HepG2 (cell line): ENCODE data around the gene PRM3. TPM values are rescaled to one million over a fixed set of nuclear protein-coding genes. Genes with fewer than 3 reads are reported as not detected.
A peak's percentile ranks its signal among the peaks of the same experiment; 100 is the strongest.

Experiments used
- HOXA7 ChIP-seq: sonication (generic); formaldehyde crosslinking; IDR thresholded peaks from 2 replicates; pipeline ENCODE4 v1.8.1; 2022; ENCODE audit warnings: mild to moderate bottlenecking, missing genetic modification reagents, moderate library complexity
- KLF9 ChIP-seq: IDR thresholded peaks from 2 replicates; pipeline ENCODE4 v1.6.1; 2016; ENCODE audit warnings: low read depth
- KMT2B ChIP-seq: IDR thresholded peaks from 2 replicates; pipeline ENCODE4 v1.6.1; 2016; ENCODE audit warnings: missing genetic modification reagents, missing compliant biosample characterization
- MTA3 ChIP-seq: sonication (generic); formaldehyde crosslinking; IDR thresholded peaks from 2 replicates; pipeline ENCODE4 v1.4.0; 2020; ENCODE audit warnings: missing genetic modification reagents
- NFATC3 ChIP-seq: sonication (generic); formaldehyde crosslinking; IDR thresholded peaks from 2 replicates; pipeline ENCODE4 v1.5.1; 2020; ENCODE audit warnings: mild to moderate bottlenecking, missing genetic modification reagents
- NPAS2 ChIP-seq: sonication (generic); formaldehyde crosslinking; IDR thresholded peaks from 2 replicates; pipeline ENCODE4 v1.8.0; 2022; ENCODE audit warnings: mild to moderate bottlenecking, missing genetic modification reagents, borderline replicate concordance
- SSRP1 ChIP-seq: IDR thresholded peaks from 2 replicates; pipeline ENCODE4 v1.6.1; 2016; ENCODE audit warnings: control low read depth
- TIGD3 ChIP-seq: sonication (generic); formaldehyde crosslinking; IDR thresholded peaks from 2 replicates; pipeline ENCODE4 v1.5.1; 2020; ENCODE audit warnings: mild to moderate bottlenecking, missing genetic modification reagents, borderline replicate concordance
- XRCC5 ChIP-seq: fragments of 200-400 bp; formaldehyde crosslinking; optimal IDR thresholded peaks from 2 replicates; pipeline ENCODE3; 2017; ENCODE audit warnings: mild to moderate bottlenecking, low read length
- ZNF136 ChIP-seq: sonication (generic); formaldehyde crosslinking; IDR thresholded peaks from 2 replicates; pipeline ENCODE4 v1.8.1; 2022; ENCODE audit warnings: low read depth, mild to moderate bottlenecking, moderate library complexity, missing genetic modification reagents
- ZNF274 ChIP-seq: sonication (generic); formaldehyde crosslinking; IDR thresholded peaks from 2 replicates; pipeline ENCODE4 v1.5.1; 2020; ENCODE audit warnings: mild to moderate bottlenecking, missing genetic modification reagents
- ZNF30 ChIP-seq: sonication (generic); formaldehyde crosslinking; IDR thresholded peaks from 2 replicates; pipeline ENCODE4 v1.5.0; 2020; ENCODE audit warnings: mild to moderate bottlenecking, missing genetic modification reagents
- ZNF318 ChIP-seq: sonication (generic); formaldehyde crosslinking; IDR thresholded peaks from 2 replicates; pipeline ENCODE4 v1.4.0; 2020; ENCODE audit warnings: mild to moderate bottlenecking, missing genetic modification reagents
- ZNF33A ChIP-seq: sonication (generic); formaldehyde crosslinking; IDR thresholded peaks from 2 replicates; pipeline ENCODE4 v1.5.1; 2020; ENCODE audit warnings: missing genetic modification reagents, mild to moderate bottlenecking, moderate library complexity, borderline replicate concordance
- ZNF44 ChIP-seq: sonication (generic); formaldehyde crosslinking; IDR thresholded peaks from 2 replicates; pipeline ENCODE4 v1.5.1; 2020; ENCODE audit warnings: mild to moderate bottlenecking, missing genetic modification reagents
- ZNF598 ChIP-seq: sonication (generic); formaldehyde crosslinking; IDR thresholded peaks from 2 replicates; pipeline ENCODE4 v1.5.1; 2020; ENCODE audit warnings: mild to moderate bottlenecking, missing genetic modification reagents, borderline replicate concordance
- ZNF616 ChIP-seq: sonication (generic); formaldehyde crosslinking; IDR thresholded peaks from 2 replicates; pipeline ENCODE4 v1.5.0; 2020; ENCODE audit warnings: low read depth, mild to moderate bottlenecking, missing genetic modification reagents
- ZNF850 ChIP-seq: sonication (generic); formaldehyde crosslinking; conservative IDR thresholded peaks from 2 replicates; pipeline ENCODE4 v1.9.0; 2021; ENCODE audit warnings: mild to moderate bottlenecking, missing genetic modification reagents
- polyA plus RNA-seq, 8 experiments: library from polyadenylated mRNA; depleted of rRNA in 3 of 8; stranded (reverse) in 7 of 8; unstranded in 1 of 8; fragments of >200 nt; fragmentation: Illumina TruSeq in 4 of 8; extraction: Trizol in 4 of 8; gene quantifications; 2 replicates each; pipeline versions ENCODE4 v1.2.1 to v1.2.3, GENCODE V29; 2011 to 2016; ENCODE audit warnings: low read depth in 4 of 8, missing spikeins in 1 of 8, mixed read lengths in 1 of 8; ENCODE audit not compliant: insufficient read depth in 1 of 8
- total RNA-seq, 5 experiments: library from RNA; depleted of rRNA; stranded (reverse); fragments of >200 nt; fragmentation: Illumina TruSeq; extraction: Trizol; gene quantifications; 2 replicates each; pipeline ENCODE4 v1.2.3, GENCODE V29; 2016; ENCODE audit warnings: low read depth in 1 of 5

Gene PRM3
- total and polyA plus RNA-seq, 2 of the 13 experiments (the other 11 are each of a cell fraction or from before 2014, with no cell fraction given) = not detected

- TF ChIP-seq ZNF318 (CRISPR knock-in tag) (no peak), ZNF30 (CRISPR knock-in tag) (no peak), ZNF850 (CRISPR knock-in tag) (peak; percentile 97; the same call in 1 of the 2 replicates), ZNF44 (CRISPR knock-in tag) (peak; percentile 36; the same call in 1 of the 2 replicates), KMT2B (CRISPR knock-in tag) (no peak), KLF9 (CRISPR knock-in tag) (0 out of 2 replicates have a peak, but pooled peaks have one; percentile 7), ZNF616 (0 out of 2 replicates have a peak, but pooled peaks have one; percentile 27), SSRP1 (CRISPR knock-in tag) (no peak), NFATC3 (peak; percentile 28; the same call in 1 of the 2 replicates), XRCC5 (peak; percentile 13), MTA3 (no peak), ZNF33A (CRISPR knock-in tag) (peak; percentile 99; the same call in 1 of the 2 replicates), NPAS2 (CRISPR knock-in tag) (no peak), TIGD3 (CRISPR knock-in tag) (peak; percentile 87; the same call in 1 of the 2 replicates), HOXA7 (0 out of 2 replicates have a peak, but pooled peaks have one; percentile 38), ZNF598 (CRISPR knock-in tag) (no peak), ZNF136 (no peak; the same call in 1 of the 2 replicates), ZNF274 (CRISPR knock-in tag) (peak; percentile 0; the same call in 1 of the 2 replicates)
These were observed 16.7 kb downstream of the PRM3 start (continued) for GRCh38 chr16:11256661-11257130.
